Stimulated activated CD8-positive, alpha-beta memory T cell treated with anti-CD3 and anti-CD28 coated beads, Interleukin-15, amount 100 ng/mL, for 1 hour (primary cell): ENCODE measurements around the gene DHX9.

Source experiments
- DNase-seq: peaks from one replicate; pipeline ENCODE4 v3.0.0-alpha.2; 2020; ENCODE audit warnings: low read depth

Gene DHX9

DNA sequence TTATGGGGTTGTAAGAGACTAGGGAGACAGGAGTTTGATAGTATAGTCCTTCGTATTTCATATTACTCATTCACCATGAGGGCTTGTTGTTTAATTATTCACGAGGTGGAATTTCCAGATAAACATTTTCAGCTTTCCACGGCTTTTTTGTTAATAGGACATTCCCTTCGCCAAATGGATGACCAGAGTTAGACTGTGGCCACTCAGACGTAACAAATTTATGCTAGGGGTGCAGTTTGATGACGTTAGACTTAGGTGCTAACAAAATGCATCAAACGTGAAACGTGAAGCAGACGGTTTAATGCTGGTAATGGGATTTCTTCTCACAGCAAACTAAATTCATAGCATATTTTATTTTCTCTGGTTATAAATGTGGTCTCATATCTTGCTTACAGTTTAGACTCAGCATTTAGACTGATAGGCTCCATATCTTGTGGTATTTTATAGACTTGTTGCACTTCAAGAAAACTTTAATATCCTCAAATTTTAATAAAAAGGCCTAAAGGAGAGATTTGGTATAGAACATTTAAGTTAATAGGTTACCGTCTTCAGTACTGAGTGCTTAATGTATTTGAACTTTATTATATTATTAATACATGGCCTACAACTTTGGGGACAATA is 2.3 kb downstream of the DHX9 start:
- DNase-seq = no peak

GRCh38 chr1:182842265-182842664 is 3.1 kb downstream of the DHX9 start:
- DNase-seq = no peak

DNA sequence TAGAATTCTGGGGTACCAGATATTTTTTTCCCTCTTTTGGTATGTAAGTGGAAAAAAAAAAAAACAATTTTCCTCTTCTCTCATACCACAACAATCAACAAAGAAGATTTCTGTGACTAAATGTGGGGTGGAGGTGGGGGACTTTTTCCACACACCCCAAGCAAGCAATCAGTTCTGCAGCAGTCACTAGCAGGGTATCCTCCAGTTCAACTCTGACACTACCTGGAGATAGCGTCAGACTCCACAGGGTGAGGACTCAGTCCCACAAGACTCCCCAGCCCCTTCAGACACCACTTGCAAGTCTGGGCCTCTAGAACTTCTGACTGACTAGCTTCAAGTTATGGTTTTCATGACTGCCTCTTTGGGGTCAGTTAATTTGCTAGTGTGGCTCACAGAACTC is 6.2 kb downstream of the DHX9 start:
- no peak for DNase-seq

DNA sequence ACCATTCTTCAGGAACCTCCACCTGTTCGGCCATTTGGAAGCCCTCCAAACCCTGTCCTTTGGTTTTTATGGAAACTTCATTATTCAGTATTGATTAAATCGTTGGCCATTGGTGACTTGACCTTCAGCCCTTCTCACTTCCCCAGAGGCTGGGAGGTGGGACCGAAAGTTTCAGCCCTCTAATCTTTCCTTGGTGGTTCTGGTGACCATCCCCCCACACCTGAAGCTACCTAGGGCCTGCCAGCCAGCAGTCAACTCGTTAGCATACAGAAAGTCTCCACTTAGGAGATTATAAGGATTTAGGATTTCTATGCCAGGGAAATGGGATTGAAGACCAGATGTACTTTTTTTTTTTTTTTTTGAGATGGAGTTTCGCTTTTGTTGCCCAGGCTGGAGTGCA is 6.7 kb downstream of the DHX9 start:
- DNase-seq = no peak

GRCh38 chr1:182847105-182847504 is 8.0 kb downstream of the DHX9 start:
- no peak for DNase-seq

DNA sequence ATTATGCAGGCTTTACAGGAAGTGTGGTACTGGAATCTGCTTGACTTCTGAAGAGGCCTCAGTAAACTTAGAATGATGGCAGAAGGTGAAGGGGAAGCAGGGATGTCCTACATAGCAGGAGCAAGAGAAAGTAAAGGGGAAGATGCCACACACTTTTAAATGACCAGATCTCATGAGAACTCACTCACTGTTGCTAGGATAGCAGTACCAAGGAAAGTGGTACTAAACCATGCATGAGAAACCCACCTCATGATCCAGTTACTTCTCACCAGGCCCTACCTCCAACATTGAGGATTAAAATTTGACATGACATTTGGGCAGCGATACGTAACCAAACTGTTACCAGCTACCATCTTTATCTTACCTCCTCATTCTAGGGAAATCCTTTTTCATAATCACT is 9.6 kb downstream of the DHX9 start:
- DNase-seq = no peak

GRCh38 chr1:182850319-182850718 is 11.2 kb downstream of the DHX9 start:
- DNase-seq = no peak

- no peak for DNase-seq
These were observed 12.7 kb downstream of the DHX9 start for GRCh38 chr1:182851825-182852224.

DNA sequence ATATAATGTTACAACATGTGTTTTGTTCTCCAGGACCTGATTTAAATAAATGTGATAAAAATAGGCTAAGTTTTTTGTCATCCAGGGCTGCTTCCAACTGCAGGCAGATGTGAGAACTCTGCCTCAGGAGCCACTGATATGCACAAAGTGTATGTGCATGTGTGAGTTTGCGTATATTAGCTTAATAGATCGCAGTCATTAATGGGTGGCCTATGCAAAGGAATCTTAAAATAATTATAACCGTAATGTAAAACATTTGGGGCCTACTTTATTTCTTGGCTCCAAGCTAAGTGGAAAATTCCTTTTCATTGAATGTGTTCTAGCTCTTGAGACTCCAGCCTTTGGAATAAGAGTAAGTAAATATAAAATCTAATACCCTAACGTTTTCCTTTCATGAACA is 16.8 kb downstream of the DHX9 start:
- DNase-seq = no peak

DNA sequence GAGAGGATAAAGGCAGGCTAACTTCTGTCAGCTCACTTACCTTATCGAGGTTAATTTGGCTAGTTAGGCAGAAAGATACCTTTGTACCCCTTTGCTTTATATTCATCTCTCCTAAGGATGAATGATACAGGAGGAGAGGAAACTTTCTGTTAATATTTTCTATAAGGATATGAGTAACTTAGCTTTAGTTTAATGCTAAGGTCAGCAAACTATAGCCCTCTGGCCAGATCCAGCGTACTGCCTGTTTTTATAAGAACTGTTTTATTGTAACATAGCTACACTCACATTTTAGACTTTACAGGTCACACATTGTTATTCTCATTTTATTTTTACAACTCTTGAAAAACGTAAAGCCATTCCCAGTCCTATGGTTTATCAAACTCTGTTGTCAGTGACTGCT is 18.1 kb downstream of the DHX9 start:
- DNase-seq = no peak

- DNase-seq = no peak
These were observed 21.5 kb downstream of the DHX9 start for GRCh38 chr1:182860658-182861057.

DNA sequence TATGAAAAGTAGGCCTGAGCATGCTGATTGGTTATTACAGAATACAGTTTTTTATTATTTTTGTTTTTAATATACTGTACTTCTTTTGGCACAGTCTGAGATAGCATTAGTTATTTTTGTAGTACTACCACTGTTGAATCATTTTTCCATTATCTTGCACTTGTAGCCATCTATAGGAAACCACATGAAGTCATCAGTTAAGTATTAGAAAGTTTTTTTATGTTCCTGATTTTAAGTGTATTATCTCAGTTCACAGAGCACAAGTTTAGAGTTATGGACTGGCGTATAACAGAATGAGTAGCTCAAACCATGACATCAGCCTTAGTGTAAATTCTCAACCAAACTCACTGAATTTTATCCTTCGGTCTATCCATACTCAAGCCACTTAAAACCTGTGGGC is 22.8 kb downstream of the DHX9 start:
- no peak for DNase-seq

- DNase-seq = no peak
These were observed 23.7 kb downstream of the DHX9 start for GRCh38 chr1:182862827-182863226.

- no peak for DNase-seq
These were observed 24.8 kb downstream of the DHX9 start for GRCh38 chr1:182863940-182864339.

DNA sequence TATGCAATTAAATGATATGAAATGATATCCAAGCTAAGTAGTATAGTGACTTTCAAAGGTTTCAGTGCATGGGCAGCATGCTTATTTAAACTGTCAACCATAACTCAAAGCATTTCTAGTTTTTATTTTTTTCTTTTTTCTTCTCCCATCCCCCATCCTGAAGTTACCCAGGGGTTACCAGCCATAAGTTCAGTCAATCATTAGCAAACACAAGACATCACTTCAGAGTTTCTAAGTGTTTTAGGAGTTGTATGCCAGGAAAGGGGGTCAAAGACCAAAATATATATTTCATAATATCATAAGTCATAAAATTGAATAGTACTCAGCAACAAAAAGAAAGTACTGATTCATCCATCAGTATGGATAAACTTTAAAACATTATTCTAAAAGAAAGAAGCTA is 28.7 kb downstream of the DHX9 start:
- no peak for DNase-seq

- no peak for DNase-seq
These were observed 30.1 kb downstream of the DHX9 start for GRCh38 chr1:182869241-182869666.

DNA sequence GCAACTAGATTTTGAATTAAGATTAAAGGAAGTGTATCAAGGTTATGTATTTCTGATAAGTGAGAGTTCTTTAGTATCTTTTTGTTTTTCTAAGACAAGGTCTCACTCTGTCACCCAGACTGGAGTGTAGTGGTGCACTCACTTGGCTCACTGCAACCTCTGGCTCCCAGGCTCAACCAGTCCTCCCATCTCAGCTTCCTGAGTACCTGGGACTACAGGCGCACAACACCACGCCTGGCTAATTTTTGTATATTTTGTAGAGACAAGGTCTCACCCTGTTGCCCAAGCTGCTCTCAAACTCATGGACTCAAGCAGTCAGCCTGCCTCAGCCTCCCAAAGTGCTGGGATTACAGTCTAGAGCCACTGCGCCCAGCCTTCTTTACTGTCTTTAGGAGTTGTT is 33.7 kb downstream of the DHX9 start:
- DNase-seq = no peak

DNA sequence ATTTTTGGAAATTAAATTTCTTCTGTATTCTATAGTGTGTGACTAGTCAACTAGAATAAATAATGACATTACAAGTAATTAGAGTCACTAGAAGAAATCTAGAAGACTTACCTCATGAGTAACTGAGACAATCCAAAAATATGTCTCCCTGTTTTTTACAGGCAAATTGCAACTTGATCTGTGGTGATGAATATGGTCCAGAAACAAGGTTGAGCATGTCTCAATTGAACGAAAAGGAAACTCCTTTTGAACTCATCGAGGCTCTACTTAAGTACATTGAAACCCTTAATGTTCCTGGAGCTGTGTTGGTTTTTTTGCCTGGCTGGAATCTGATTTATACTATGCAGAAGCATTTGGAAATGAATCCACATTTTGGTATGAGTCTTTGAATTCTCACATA is 36.7 kb downstream of the DHX9 start:
- no peak for DNase-seq

DNA sequence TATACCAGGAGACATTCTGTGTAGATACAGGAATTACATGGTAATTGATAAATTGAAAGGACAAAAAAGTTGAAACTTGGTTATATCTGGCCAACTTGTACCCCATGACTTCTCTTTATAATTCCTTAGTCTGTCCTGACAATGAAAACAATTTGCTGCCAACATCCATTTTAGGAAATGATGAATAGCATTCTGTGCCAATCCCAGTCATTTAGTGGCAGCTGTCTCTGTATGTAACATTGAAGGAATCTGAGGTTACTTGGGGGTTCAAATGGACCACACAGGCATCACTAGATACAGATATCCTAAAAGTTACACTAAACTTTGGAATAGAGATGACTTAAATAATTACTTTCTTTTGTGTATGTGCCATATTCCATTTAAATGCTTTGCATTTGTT is 38.2 kb downstream of the DHX9 start:
- no peak for DNase-seq

DNA sequence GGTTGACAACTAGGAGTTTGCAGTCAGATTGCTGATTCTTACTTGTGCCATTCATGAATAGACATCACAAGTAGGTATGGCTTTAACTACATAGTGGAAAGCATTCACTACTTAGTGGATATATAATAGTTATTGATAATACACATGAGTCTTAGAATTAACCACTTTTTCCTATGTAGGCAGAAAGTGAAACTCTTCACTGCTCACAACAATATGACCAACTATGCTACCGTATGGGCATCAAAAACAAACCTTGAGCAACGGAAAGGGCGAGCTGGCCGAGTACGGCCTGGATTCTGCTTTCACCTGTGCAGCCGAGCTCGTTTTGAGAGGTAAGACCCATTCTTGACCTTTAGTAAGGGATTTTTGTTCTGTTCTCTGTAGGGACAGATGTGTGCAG is 38.7 kb downstream of the DHX9 start:
- DNase-seq = no peak

GRCh38 chr1:182884872-182885271 is 45.7 kb downstream of the DHX9 start:
- no peak for DNase-seq

GRCh38 chr1:182885591-182885990 is 46.4 kb downstream of the DHX9 start:
- no peak for DNase-seq

- DNase-seq = no peak
These were observed 47.8 kb downstream of the DHX9 start for GRCh38 chr1:182886985-182887384.

DNA sequence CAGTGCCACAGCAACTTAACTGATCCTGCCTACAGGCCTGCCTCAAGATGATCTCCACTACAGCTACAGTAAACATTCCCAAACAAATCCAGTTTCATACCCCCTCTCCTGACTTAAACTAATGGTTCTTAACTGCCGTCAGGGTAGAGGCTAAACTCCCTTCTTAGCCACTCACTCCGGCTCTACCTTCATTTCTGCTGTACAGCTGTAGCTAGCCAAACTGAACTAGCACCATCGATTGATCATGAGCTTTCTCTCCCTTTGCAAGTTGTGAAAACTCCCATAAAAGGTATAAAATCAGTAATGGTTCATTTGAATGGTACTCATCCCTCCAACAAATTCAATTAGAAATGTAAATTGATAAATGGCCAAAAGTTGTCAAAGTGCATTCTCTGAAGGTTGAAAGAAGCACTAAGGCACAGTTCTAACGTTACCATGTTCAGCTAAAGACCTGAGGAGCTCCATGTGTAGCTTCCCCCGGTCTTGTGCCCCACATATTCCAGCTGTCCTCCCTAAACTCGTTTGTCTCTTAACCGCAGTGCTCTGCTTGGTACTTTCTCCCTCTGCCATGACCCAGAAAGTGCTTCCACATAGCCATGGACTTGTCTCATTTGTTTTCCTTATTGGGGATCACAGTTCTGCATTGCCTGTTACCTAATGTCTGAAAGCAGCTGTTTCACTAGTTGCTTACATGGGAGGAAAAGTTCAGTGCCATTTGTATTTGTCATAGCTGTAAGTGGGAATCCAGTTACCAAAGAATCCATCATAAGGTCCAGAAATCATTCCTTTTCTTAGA is 49.8 kb downstream of the DHX9 start:
- DNase-seq = no peak
